A549 (cell line): ENCODE measurements around the gene UXS1. TPM values are rescaled to one million over a fixed set of nuclear protein-coding genes. Genes with fewer than 3 reads are reported as not detected.

ENCODE experiments used
- ATAC-seq, 2 experiments: fragments of 200-7000 bp in 1 of 2; fragments of >200 bp in 1 of 2; cut with Nextera tagmentation in 1 of 2; cut with Tn5 transposase in 1 of 2; 3 replicates each; pipeline versions ENCODE4 v1.8.0 to v1.9.1; 2018 to 2020; ENCODE audit warnings: mild to moderate bottlenecking in 1 of 2, moderate library complexity in 1 of 2
- CTCF ChIA-PET: fragments of 300-600 bp; sonication (Branson Sonifier 250); formaldehyde crosslinking; extraction: SDS; loops from one replicate; lab custom pipeline; 2021; ENCODE audit warnings: antibody characterized with exemption, inconsistent platforms; lab: Yijun Ruan, JAX
- POLR2A ChIA-PET: fragments of 350-600 bp; formaldehyde crosslinking; extraction: SDS; loops from one replicate; lab custom pipeline; 2021; ENCODE audit warnings: antibody characterized with exemption, inconsistent platforms; lab: Yijun Ruan, JAX
- DNase-seq, 2 experiments: peaks; one replicate each; pipeline versions ENCODE4 v3.0.0 to v3.0.0-alpha.2; 2011 to 2016; ENCODE audit warnings: low read depth in 1 of 2, low spot score in 1 of 2
- FAIRE-seq: peaks from 2 replicates; lab custom pipeline; 2011; peaks lifted over from hg19 to GRCh38; lab: Jason Lieb, UNC
- H3K27ac ChIP-seq, 2 experiments: fragments of >200 bp; sonication (Bioruptor Twin); formaldehyde crosslinking; 3 replicates each; pipeline ENCODE4 v1.5.1; 2016 to 2017
- H3K4me1 ChIP-seq: fragments of >200 bp; sonication (Bioruptor Twin); formaldehyde crosslinking; 3 replicates; pipeline ENCODE4 v1.6.1; 2016
- H3K4me2 ChIP-seq: fragments of >200 bp; sonication (Bioruptor Twin); formaldehyde crosslinking; 3 replicates; pipeline ENCODE4 v1.6.1; 2016
- H3K4me3 ChIP-seq: fragments of >200 bp; sonication (Bioruptor Twin); formaldehyde crosslinking; 3 replicates; pipeline ENCODE4 v1.5.1; 2016
- H3K9me3 ChIP-seq: fragments of >200 bp; sonication (Bioruptor Twin); formaldehyde crosslinking; 3 replicates; pipeline ENCODE4 v1.6.1; 2016
- CBX2 ChIP-seq: fragments of 200-600 bp; sonication (generic); IDR thresholded peaks from 2 replicates; pipeline ENCODE4 v1.6.1; 2016; ENCODE audit warnings: low read depth, mild to moderate bottlenecking, borderline replicate concordance
- CBX8 ChIP-seq: fragments of 200-600 bp; sonication (generic); IDR thresholded peaks from 2 replicates; pipeline ENCODE4 v1.6.1; 2016
- CEBPB ChIP-seq, 2 experiments: fragments of >200 bp in 1 of 2; sonication (Bioruptor Twin) in 1 of 2; formaldehyde crosslinking in 1 of 2; IDR thresholded peaks; 2 replicates each; pipeline ENCODE4 v1.6.1; 2012 to 2016
- CHD2 ChIP-seq: fragments of 150-350 bp; IDR thresholded peaks from 2 replicates; pipeline ENCODE4 v1.6.1; 2014; ENCODE audit warnings: low read length; ENCODE audit not compliant: partially characterized antibody
- CHD4 ChIP-seq: fragments of 200-600 bp; sonication (generic); IDR thresholded peaks from 2 replicates; pipeline ENCODE4 v1.6.1; 2016; ENCODE audit warnings: antibody characterized with exemption, mild to moderate bottlenecking, borderline replicate concordance
- E2F6 ChIP-seq: IDR thresholded peaks from 2 replicates; pipeline ENCODE4 v1.6.1; 2012; ENCODE audit warnings: low read depth, borderline replicate concordance
- EHF ChIP-seq: fragments of 250-450 bp; sonication (Bioruptor Pico); IDR thresholded peaks from 2 replicates; pipeline ENCODE4 v1.5.0; 2020; ENCODE audit warnings: mild to moderate bottlenecking
- EHMT2 ChIP-seq: fragments of 200-600 bp; sonication (generic); IDR thresholded peaks from 2 replicates; pipeline ENCODE4 v1.6.1; 2016; ENCODE audit warnings: antibody characterized with exemption, low read depth, mild to moderate bottlenecking, moderate library complexity
- EP300 ChIP-seq, 2 experiments: fragments of >200 bp; sonication (Bioruptor Twin); formaldehyde crosslinking; IDR thresholded peaks; 2 replicates in 1 of 2; 3 replicates in 1 of 2; pipeline ENCODE4 v1.6.1; 2016 to 2017
- ESRRA ChIP-seq: fragments of 150-350 bp; IDR thresholded peaks from 2 replicates; pipeline ENCODE4 v1.6.1; 2014; ENCODE audit warnings: mild to moderate bottlenecking, low read length, borderline replicate concordance
- FOSB ChIP-seq: fragments of 250-450 bp; sonication (Bioruptor Pico); IDR thresholded peaks from 2 replicates; pipeline ENCODE4 v1.5.0; 2020; ENCODE audit warnings: mild to moderate bottlenecking, moderate library complexity
- FOSL2 ChIP-seq, 2 experiments: fragments of 450-650 bp in 1 of 2; fragments of >200 bp in 1 of 2; sonication (Bioruptor Twin) in 1 of 2; formaldehyde crosslinking; IDR thresholded peaks; 2 replicates each; pipeline versions ENCODE4 v1.5.0 to v1.6.1; 2016 to 2020; ENCODE audit warnings: mild to moderate bottlenecking in 1 of 2, moderate library complexity in 1 of 2
- HDAC2 ChIP-seq: fragments of 200-600 bp; sonication (generic); IDR thresholded peaks from 2 replicates; pipeline ENCODE4 v1.6.1; 2016
- HES2 ChIP-seq: fragments of >200 bp; sonication (Bioruptor Twin); formaldehyde crosslinking; IDR thresholded peaks from 2 replicates; pipeline ENCODE4 v1.6.1; 2016
- HEYL ChIP-seq: fragments of 250-450 bp; sonication (Bioruptor Pico); IDR thresholded peaks from 2 replicates; pipeline ENCODE4 v1.8.0; 2021; ENCODE audit warnings: mild to moderate bottlenecking, moderate library complexity
- HOXA7 ChIP-seq: fragments of 250-450 bp; sonication (Bioruptor Pico); IDR thresholded peaks from 2 replicates; pipeline ENCODE4 v1.5.0; 2020; ENCODE audit warnings: mild to moderate bottlenecking, moderate library complexity
- HOXB13 ChIP-seq: fragments of 250-450 bp; sonication (Bioruptor Pico); IDR thresholded peaks from 2 replicates; pipeline ENCODE4 v1.5.0; 2020; ENCODE audit warnings: low read depth, mild to moderate bottlenecking, moderate library complexity
- HOXB5 ChIP-seq: fragments of 250-450 bp; sonication (Bioruptor Pico); IDR thresholded peaks from 2 replicates; pipeline ENCODE4 v1.5.0; 2020; ENCODE audit warnings: mild to moderate bottlenecking, moderate library complexity
- JUNB ChIP-seq: fragments of >200 bp; sonication (Bioruptor Twin); formaldehyde crosslinking; IDR thresholded peaks from 2 replicates; pipeline ENCODE4 v1.6.1; 2016
- MAFK ChIP-seq: fragments of 450-650 bp; IDR thresholded peaks from 2 replicates; pipeline ENCODE4 v1.6.1; 2014; ENCODE audit not compliant: partially characterized antibody
- MYC ChIP-seq: IDR thresholded peaks from 2 replicates; pipeline ENCODE4 v1.6.1; 2012; ENCODE audit warnings: mild to moderate bottlenecking, inconsistent platforms, low read length, improper control_type of control experiment, borderline replicate concordance
- POLR2A ChIP-seq: IDR thresholded peaks from 2 replicates; pipeline ENCODE4 v1.6.1; 2012; ENCODE audit warnings: mild to moderate bottlenecking, low read length
- POLR2AphosphoS2 ChIP-seq: conservative IDR thresholded peaks from 2 replicates; pipeline ENCODE4 v1.6.1; 2012; ENCODE audit warnings: low read length, improper control_type of control experiment, inconsistent platforms
- RAD21 ChIP-seq, 2 experiments: fragments of >200 bp in 1 of 2; sonication (Bioruptor Twin) in 1 of 2; formaldehyde crosslinking in 1 of 2; IDR thresholded peaks in 1 of 2; conservative IDR thresholded peaks in 1 of 2; 2 replicates in 1 of 2; 3 replicates in 1 of 2; pipeline ENCODE4 v1.6.1; 2012 to 2018; ENCODE audit warnings: inconsistent platforms in 1 of 2
- RCOR1 ChIP-seq: fragments of 150-350 bp; IDR thresholded peaks from 2 replicates; pipeline ENCODE4 v1.6.1; 2014; ENCODE audit warnings: antibody characterized with exemption, low read length, low read depth
- RFX5 ChIP-seq: fragments of 450-650 bp; IDR thresholded peaks from 2 replicates; pipeline ENCODE4 v1.7.1; 2014; ENCODE audit warnings: antibody characterized with exemption, mild to moderate bottlenecking, moderate library complexity
- SMC3 ChIP-seq: fragments of >200 bp; sonication (Bioruptor Twin); formaldehyde crosslinking; IDR thresholded peaks from 3 replicates; pipeline ENCODE4 v1.6.1; 2018; ENCODE audit warnings: inconsistent platforms
- TFCP2L1 ChIP-seq: fragments of 250-450 bp; sonication (Bioruptor Pico); IDR thresholded peaks from 2 replicates; pipeline ENCODE4 v1.5.0; 2021; ENCODE audit warnings: mild to moderate bottlenecking
- USF2 ChIP-seq: fragments of 450-650 bp; IDR thresholded peaks from 2 replicates; pipeline ENCODE4 v1.6.1; 2014; ENCODE audit warnings: antibody characterized with exemption
- ZC3H11A ChIP-seq: fragments of 450-650 bp; IDR thresholded peaks from 2 replicates; pipeline ENCODE4 v1.6.1; 2014; ENCODE audit warnings: antibody characterized with exemption, mild to moderate bottlenecking
- ZFP36 ChIP-seq: fragments of 450-650 bp; IDR thresholded peaks from 2 replicates; pipeline ENCODE4 v1.6.1; 2014; ENCODE audit warnings: borderline replicate concordance; ENCODE audit not compliant: partially characterized antibody
- ZNF302 ChIP-seq: fragments of 250-450 bp; sonication (Bioruptor Pico); IDR thresholded peaks from 2 replicates; pipeline ENCODE4 v1.9.0; 2021; ENCODE audit warnings: inconsistent platforms, mild to moderate bottlenecking, moderate library complexity
- ZSCAN20 ChIP-seq: fragments of 250-450 bp; sonication (Bioruptor Pico); IDR thresholded peaks from 2 replicates; pipeline ENCODE4 v1.8.0; 2022; ENCODE audit warnings: mild to moderate bottlenecking, moderate library complexity
- WGBS: methylation state at CpG from one replicate; pipeline ENCODE4 v1.1.6; 2017; ENCODE audit errors: missing lambda C conversion rate; 5-methylcytosine and 5-hydroxymethylcytosine counted together
- polyA plus RNA-seq, 4 experiments: library from polyadenylated mRNA; depleted of rRNA in 3 of 4; stranded (reverse); fragments of >200 nt; fragmentation: RNase III in 1 of 4; extraction: RNeasy Plus Mini Kit Qiagen cat#74134 plus additional on column Dnase treatment in 1 of 4; gene quantifications; 2 replicates in 3 of 4; 3 replicates in 1 of 4; pipeline ENCODE4 v1.2.3, GENCODE V29; 2011 to 2017
- TF ChIP-seq, protein P1 (sequence below): IDR thresholded peaks from 2 replicates; pipeline ENCODE4 v1.6.1; 2012

UXS1 gene
- polyA plus RNA-seq, 2 of the 4 experiments (the other 2 are of a cell fraction): 50.5 to 53.2 TPM

GRCh38 chr2:106111882-106112571 lies 82.1 kb downstream of the UXS1 start:
- POLR2A ChIA-PET: no interaction called here
- Histone ChIP-seq H3K4me3 (no peak overlapping the region), H3K9me3 (no peaks in the 10 kb centered on the region), H3K4me1 (peaks cover 26% of the 10 kb centered on the region), H3K27ac (no peak overlapping the region), H3K4me2 (no peak overlapping the region)
- FAIRE-seq (no peak), ATAC-seq (no peak), DNase-seq (no peak)
- TF ChIP-seq FOSB (CRISPR knock-in tag): no peak
- TF ChIP-seq ZNF302: no peak
- TF ChIP-seq POLR2A: no peak
- TF ChIP-seq ESRRA: no peak
- no peak for TF ChIP-seq HOXB13 (CRISPR knock-in tag)
- TF ChIP-seq CEBPB (IDR thresholded peaks at IDR 0.05): no peak
- no peak for TF ChIP-seq HOXA7 (CRISPR knock-in tag)
- TF ChIP-seq HOXB5 (CRISPR knock-in tag): no peak
- no peak for TF ChIP-seq ZSCAN20 (CRISPR knock-in tag)
- TF ChIP-seq POLR2AphosphoS2: no peak
- no peak for TF ChIP-seq TFCP2L1 (CRISPR knock-in tag)
- TF ChIP-seq RCOR1: no peak
- TF ChIP-seq EHF (CRISPR knock-in tag): no peak
- no peak for TF ChIP-seq CHD4
- TF ChIP-seq SMC3: no peak
- no peak for TF ChIP-seq EHMT2
- no peak for TF ChIP-seq RFX5
- no peak for TF ChIP-seq HEYL (CRISPR knock-in tag)
- TF ChIP-seq, protein P1, sequence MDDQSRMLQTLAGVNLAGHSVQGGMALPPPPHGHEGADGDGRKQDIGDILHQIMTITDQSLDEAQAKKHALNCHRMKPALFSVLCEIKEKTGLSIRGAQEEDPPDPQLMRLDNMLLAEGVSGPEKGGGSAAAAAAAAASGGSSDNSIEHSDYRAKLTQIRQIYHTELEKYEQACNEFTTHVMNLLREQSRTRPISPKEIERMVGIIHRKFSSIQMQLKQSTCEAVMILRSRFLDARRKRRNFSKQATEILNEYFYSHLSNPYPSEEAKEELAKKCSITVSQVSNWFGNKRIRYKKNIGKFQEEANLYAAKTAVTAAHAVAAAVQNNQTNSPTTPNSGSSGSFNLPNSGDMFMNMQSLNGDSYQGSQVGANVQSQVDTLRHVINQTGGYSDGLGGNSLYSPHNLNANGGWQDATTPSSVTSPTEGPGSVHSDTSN: no peak
- CTCF ChIA-PET: interaction anchor here (1.7 kb wide), 1 partner anchor 470 kb away, joined by 6 read pairs; no protein-coding TSS in a partner anchor
- 93% methylated on average over 12 of the region's 14 CpGs for WGBS

- DNase-seq (no peak), ATAC-seq (no peak), FAIRE-seq (no peak)
- H3K4me2 ChIP-seq: no peak overlapping the region
- ChIA-PET POLR2A (no interaction called here), CTCF (no interaction called here)
- H3K27ac ChIP-seq: no peak overlapping the region
- peaks cover 15% of the 10 kb centered on the region for H3K4me1 ChIP-seq
- TF ChIP-seq ZFP36 (no peak), FOSL2 (IDR thresholded peaks at IDR 0.05) (no peak), FOSL2 (CRISPR knock-in tag; IDR thresholded peaks at IDR 0.05) (no peak), RAD21 (conservative IDR thresholded peaks at IDR 0.05 in 1 of 2, IDR thresholded peaks at IDR 0.05 in 1 of 2) (no peak)
- no peak overlapping the region for H3K4me3 ChIP-seq
- no peaks in the 10 kb centered on the region for H3K9me3 ChIP-seq
- WGBS: 90% methylated on average over 13 of the region's 13 CpGs
Observed at GRCh38 chr2:106109675-106110424, 84.3 kb downstream of the UXS1 start.

DNA sequence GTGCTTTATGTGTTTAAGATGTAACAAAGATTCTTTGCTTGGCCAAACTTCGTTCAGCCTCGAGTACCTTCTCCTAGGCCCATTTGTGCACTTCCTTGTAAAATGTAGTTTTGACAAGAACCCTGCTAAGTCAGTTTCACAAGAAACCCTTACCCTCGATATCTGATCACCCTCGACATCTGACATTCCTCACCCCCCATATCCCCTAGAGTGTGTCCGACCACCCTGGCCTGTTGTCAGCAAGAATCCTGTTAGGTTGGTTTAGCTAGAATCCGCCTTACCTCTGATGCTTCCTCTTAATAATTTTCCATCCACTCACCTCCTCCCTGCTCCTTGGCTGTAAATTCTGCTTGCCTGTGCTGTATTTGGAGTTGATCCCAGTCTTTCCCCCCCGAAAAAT lies 85.3 kb downstream of the UXS1 start:
- ATAC-seq (no peak), FAIRE-seq (no peak), DNase-seq (no peak)
- H3K4me1 ChIP-seq: peaks cover 12% of the 10 kb centered on the region
- ChIA-PET POLR2A (no interaction called here), CTCF (interaction anchor here (0.7 to 1.6 kb wide), 3 partner anchors 10 to 489 kb away, joined by 3 to 4 read pairs (median 3); no protein-coding TSS in a partner anchor)
- H3K27ac ChIP-seq: no peak overlapping the region
- H3K4me2 ChIP-seq: no peak overlapping the region
- no peak overlapping the region for H3K4me3 ChIP-seq
- no peaks in the 10 kb centered on the region for H3K9me3 ChIP-seq
- 88% methylated on average over 7 of the region's 7 CpGs for WGBS
- TF ChIP-seq CBX8 (no peak), CBX2 (no peak), HEYL (CRISPR knock-in tag) (no peak), HES2 (no peak), HDAC2 (no peak), JUNB (no peak), ZC3H11A (no peak), ZSCAN20 (CRISPR knock-in tag) (no peak), MYC (no peak), E2F6 (no peak), POLR2A (no peak), USF2 (no peak), TFCP2L1 (CRISPR knock-in tag) (no peak), CHD2 (no peak), RCOR1 (no peak), EP300 (IDR thresholded peaks at IDR 0.05) (no peak), MAFK (no peak)
